Transverse colon (tissue), 4 donors: ENCODE data around the gene ZIC2.

Experiments used
- CTCF ChIP-seq, 5 experiments: fragments of 200-600 bp in 3 of 5; fragments of 450-650 bp in 2 of 5; sonication (generic) in 3 of 5; IDR thresholded peaks; 1 replicate in 2 of 5; 2 replicates in 3 of 5; pipeline ENCODE4 v1.5.1; 2016 to 2017; ENCODE audit warnings: antibody characterized with exemption in 5 of 5, inconsistent platforms in 3 of 5, mild to moderate bottlenecking in 2 of 5, moderate library complexity in 1 of 5
- EP300 ChIP-seq: sonication (generic); formaldehyde crosslinking; IDR thresholded peaks from one replicate; pipeline ENCODE4 v1.6.1; 2017; ENCODE audit warnings: antibody characterized with exemption, low read depth
- POLR2A ChIP-seq: fragments of 450-650 bp; IDR thresholded peaks from one replicate; pipeline ENCODE4 v1.6.1; 2016; ENCODE audit warnings: antibody characterized with exemption, mild to moderate bottlenecking, moderate library complexity
- POLR2AphosphoS5 ChIP-seq, 3 donors: sonication (generic); formaldehyde crosslinking; IDR thresholded peaks; one replicate each; pipeline ENCODE4 v1.6.1; 2016; ENCODE audit warnings: antibody characterized with exemption in 3 of 3

- TF ChIP-seq CTCF (IDR thresholded peaks at IDR 0.05) = no peak
- no peak for TF ChIP-seq POLR2A
- no peak for TF ChIP-seq EP300
- TF ChIP-seq POLR2AphosphoS5 (IDR thresholded peaks at IDR 0.05) = peak in 1 of 3 donors; percentile 32
Observed at GRCh38 chr13:99982731-99983498, 1.3 kb downstream of the ZIC2 start.
